Breast epithelium (tissue), 3 donors: ENCODE measurements around the gene PGBD4.

Source experiments
- POLR2A ChIP-seq: fragments of 450-650 bp; IDR thresholded peaks from one replicate; pipeline ENCODE4 v1.6.1; 2016; ENCODE audit warnings: antibody characterized with exemption, mild to moderate bottlenecking, moderate library complexity
- TF ChIP-seq, protein P1 (sequence below), 3 donors: fragments of 450-650 bp; IDR thresholded peaks; one replicate each; pipeline ENCODE4 v1.5.1; 2016 to 2017; ENCODE audit warnings: antibody characterized with exemption in 3 of 3, mild to moderate bottlenecking in 3 of 3, moderate library complexity in 3 of 3

- TF ChIP-seq, protein P1, sequence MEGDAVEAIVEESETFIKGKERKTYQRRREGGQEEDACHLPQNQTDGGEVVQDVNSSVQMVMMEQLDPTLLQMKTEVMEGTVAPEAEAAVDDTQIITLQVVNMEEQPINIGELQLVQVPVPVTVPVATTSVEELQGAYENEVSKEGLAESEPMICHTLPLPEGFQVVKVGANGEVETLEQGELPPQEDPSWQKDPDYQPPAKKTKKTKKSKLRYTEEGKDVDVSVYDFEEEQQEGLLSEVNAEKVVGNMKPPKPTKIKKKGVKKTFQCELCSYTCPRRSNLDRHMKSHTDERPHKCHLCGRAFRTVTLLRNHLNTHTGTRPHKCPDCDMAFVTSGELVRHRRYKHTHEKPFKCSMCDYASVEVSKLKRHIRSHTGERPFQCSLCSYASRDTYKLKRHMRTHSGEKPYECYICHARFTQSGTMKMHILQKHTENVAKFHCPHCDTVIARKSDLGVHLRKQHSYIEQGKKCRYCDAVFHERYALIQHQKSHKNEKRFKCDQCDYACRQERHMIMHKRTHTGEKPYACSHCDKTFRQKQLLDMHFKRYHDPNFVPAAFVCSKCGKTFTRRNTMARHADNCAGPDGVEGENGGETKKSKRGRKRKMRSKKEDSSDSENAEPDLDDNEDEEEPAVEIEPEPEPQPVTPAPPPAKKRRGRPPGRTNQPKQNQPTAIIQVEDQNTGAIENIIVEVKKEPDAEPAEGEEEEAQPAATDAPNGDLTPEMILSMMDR (IDR thresholded peaks at IDR 0.05): no peak
- no peak for TF ChIP-seq POLR2A
Observed at GRCh38 chr15:34132881-34133280, 31.0 kb downstream of the PGBD4 start.
